Measurements from ENCODE around the gene TBC1D10A. TPM values are rescaled to one million over a fixed set of nuclear protein-coding genes. Genes with fewer than 3 reads are reported as not detected.

Gene TBC1D10A
- total and polyA plus RNA-seq, 2 experiments from 2014 or later, result 15.7 to 39.9 TPM

DNA sequence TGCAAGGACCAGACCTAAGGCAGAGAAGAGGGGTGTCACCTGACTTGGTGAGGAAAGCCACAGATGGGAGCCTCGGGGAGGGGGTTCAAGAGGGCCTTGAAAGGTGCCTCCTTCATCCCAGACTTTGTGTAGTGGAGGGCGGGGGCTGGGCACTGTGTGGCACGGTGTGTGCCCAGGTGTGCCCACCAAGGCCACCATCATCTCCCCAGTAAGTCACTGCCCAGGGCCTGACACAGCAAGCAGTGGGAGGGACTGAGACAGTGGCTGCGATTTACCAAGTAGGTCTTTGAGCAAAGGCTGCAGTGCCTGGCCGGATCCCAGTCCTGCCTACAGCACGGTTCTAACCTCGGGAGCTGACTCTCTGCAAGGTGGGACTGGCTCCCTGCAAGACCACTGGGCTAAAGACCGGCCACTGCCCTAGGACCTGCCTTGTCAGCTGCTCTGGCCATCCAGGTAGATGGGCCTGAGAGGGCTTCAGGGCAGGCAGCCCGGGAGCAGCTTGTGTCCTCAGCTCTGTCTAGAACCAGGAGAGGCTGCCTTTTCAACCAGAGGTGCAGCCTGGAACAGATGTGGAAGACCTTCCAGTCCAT lies 61.5 kb downstream of the TBC1D10A start:
- Histone ChIP-seq H3K4me3 (no peak overlapping the region), H3K27me3 (no peaks in the 10 kb centered on the region), H3K9me2 (replicated peaks; ENCODE audit: insufficient read depth) (no peaks in the 10 kb centered on the region), H3K27ac (no peak overlapping the region), H3K4me1 (ENCODE audit: insufficient read depth) (no peaks in the 10 kb centered on the region), H3K79me2 (no peaks in the 10 kb centered on the region), H3K4me2 (no peak overlapping the region), H2AFZ (no peak overlapping the region), H3K36me3 (replicated peaks; ENCODE audit: insufficient read depth, low read depth) (no peaks in the 10 kb centered on the region), H3K9me3 (ENCODE audit: low read depth) (no peaks in the 10 kb centered on the region), H4K20me1 (ENCODE audit: insufficient read depth, poor library complexity, severe bottlenecking) (no peaks in the 10 kb centered on the region)
- 92% methylated on average over 9 of the region's 9 CpGs for WGBS (ENCODE audit: low lambda C conversion rate, missing lambda C conversion rate)
- TF ChIP-seq, protein P1, sequence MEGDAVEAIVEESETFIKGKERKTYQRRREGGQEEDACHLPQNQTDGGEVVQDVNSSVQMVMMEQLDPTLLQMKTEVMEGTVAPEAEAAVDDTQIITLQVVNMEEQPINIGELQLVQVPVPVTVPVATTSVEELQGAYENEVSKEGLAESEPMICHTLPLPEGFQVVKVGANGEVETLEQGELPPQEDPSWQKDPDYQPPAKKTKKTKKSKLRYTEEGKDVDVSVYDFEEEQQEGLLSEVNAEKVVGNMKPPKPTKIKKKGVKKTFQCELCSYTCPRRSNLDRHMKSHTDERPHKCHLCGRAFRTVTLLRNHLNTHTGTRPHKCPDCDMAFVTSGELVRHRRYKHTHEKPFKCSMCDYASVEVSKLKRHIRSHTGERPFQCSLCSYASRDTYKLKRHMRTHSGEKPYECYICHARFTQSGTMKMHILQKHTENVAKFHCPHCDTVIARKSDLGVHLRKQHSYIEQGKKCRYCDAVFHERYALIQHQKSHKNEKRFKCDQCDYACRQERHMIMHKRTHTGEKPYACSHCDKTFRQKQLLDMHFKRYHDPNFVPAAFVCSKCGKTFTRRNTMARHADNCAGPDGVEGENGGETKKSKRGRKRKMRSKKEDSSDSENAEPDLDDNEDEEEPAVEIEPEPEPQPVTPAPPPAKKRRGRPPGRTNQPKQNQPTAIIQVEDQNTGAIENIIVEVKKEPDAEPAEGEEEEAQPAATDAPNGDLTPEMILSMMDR (IDR thresholded peaks at IDR 0.05; ENCODE audit: poor library complexity), result no peak
- TF ChIP-seq EZH2 (IDR thresholded peaks at IDR 0.05; ENCODE audit: borderline replicate concordance), result no peak
- TF ChIP-seq EZH2phosphoT487 (IDR thresholded peaks at IDR 0.05; ENCODE audit: low read depth, severe bottlenecking, unreplicated experiment), result no peak
- DNase-seq (ENCODE audit: low spot score), result no peak

DNA sequence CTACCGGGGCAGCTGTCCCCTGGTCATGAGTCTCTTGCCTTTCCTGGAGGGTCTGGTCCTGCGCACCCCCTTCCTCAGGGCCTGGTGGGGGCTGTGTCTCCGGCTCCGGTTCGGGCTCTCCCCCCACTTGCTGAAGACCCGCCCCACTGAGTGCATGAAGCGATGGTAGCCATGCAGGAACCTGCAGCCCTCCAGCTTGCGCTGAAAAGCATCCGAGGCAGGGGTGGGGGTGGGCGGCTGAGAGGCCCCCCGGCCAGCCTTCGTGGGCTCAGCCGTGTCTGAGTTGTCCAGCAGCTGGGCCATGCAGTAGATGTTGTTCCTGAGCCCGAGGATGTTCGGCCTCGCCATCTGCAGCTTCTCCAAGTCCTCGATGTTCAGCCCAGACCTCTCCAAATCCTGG lies 62.9 kb downstream of the TBC1D10A start:
- DNase-seq (ENCODE audit: low spot score), result no peak
- no peaks in the 10 kb centered on the region for H4K20me1 ChIP-seq (ENCODE audit: insufficient read depth, poor library complexity, severe bottlenecking)
- H3K9me3 ChIP-seq (ENCODE audit: low read depth), result no peaks in the 10 kb centered on the region
- H3K4me1 ChIP-seq (ENCODE audit: insufficient read depth), result no peaks in the 10 kb centered on the region
- H3K27ac ChIP-seq, result no peak overlapping the region
- H3K9me2 ChIP-seq (replicated peaks; ENCODE audit: insufficient read depth), result no peaks in the 10 kb centered on the region
- H2AFZ ChIP-seq, result no peak overlapping the region
- H3K79me2 ChIP-seq, result no peaks in the 10 kb centered on the region
- 92% methylated on average over 17 of the region's 17 CpGs for WGBS (ENCODE audit: low lambda C conversion rate, missing lambda C conversion rate)
- no peak overlapping the region for H3K4me2 ChIP-seq
- no peak overlapping the region for H3K4me3 ChIP-seq
- TF ChIP-seq EZH2phosphoT487 (IDR thresholded peaks at IDR 0.05; ENCODE audit: low read depth, severe bottlenecking, unreplicated experiment) (no peak), EZH2 (IDR thresholded peaks at IDR 0.05; ENCODE audit: borderline replicate concordance) (no peak)
- TF ChIP-seq, protein P1 (IDR thresholded peaks at IDR 0.05; ENCODE audit: poor library complexity), result no peak
- H3K36me3 ChIP-seq (replicated peaks; ENCODE audit: insufficient read depth, low read depth), result no peaks in the 10 kb centered on the region
- H3K27me3 ChIP-seq, result no peaks in the 10 kb centered on the region

DNA sequence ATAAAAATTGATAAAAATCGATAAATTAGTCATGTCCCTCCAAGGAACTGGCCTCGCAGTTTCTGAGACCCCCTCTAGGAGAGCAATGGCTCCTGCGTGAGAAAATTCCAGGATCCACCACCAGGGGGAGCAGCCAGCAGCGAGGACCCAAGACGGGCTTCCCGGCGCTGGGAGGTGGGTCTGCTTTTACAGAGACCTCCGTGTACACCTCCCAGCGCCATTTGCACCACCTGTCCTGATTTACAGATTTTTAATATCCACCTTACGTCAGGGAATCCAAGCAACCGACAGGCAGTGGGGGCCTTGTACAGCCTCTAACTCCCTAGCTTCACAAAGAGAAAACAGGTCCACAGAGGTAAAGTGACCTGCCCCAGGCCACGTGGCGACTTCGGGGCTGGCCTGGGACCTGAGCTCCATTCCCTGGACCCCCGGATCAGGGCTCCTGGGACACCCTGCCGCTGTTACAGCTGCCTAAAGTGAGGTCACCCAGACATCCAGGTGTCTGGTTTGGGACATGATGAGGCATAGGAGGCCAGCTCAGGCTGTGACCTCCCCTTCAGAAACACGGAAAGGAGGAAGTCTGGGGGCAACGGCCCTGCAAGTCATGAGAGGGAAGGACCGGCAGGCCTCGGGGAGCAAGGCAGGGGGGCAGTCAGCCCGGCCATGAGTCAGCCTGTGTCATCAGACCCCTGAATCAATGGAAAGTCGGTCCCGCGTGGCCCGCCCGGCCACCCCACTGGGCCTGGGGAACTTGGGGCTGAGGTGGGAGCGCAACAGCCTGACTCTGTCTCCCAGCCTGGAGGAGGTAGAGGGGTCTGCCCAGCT lies 63.6 kb downstream of the TBC1D10A start:
- DNase-seq (ENCODE audit: low spot score), result peak; percentile 83
- 46% methylated on average over 27 of the region's 27 CpGs for WGBS (ENCODE audit: low lambda C conversion rate, missing lambda C conversion rate)
- H3K9me3 ChIP-seq (ENCODE audit: low read depth), result no peaks in the 10 kb centered on the region
- no peak overlapping the region for H3K27ac ChIP-seq
- no peaks in the 10 kb centered on the region for H4K20me1 ChIP-seq (ENCODE audit: insufficient read depth, poor library complexity, severe bottlenecking)
- no peak for TF ChIP-seq EZH2 (IDR thresholded peaks at IDR 0.05; ENCODE audit: borderline replicate concordance)
- TF ChIP-seq, protein P1 (IDR thresholded peaks at IDR 0.05; ENCODE audit: poor library complexity), result peak; percentile 90
- peaks cover 4% of the 10 kb centered on the region for H3K4me1 ChIP-seq (ENCODE audit: insufficient read depth)
- no peaks in the 10 kb centered on the region for H3K36me3 ChIP-seq (replicated peaks; ENCODE audit: insufficient read depth, low read depth)
- H3K79me2 ChIP-seq, result no peaks in the 10 kb centered on the region
- H3K27me3 ChIP-seq, result no peaks in the 10 kb centered on the region
- no peak overlapping the region for H3K4me3 ChIP-seq
- H3K4me2 ChIP-seq, result peak overlapping the region; percentile 57
- H2AFZ ChIP-seq, result peak overlapping the region; percentile 3
- no peaks in the 10 kb centered on the region for H3K9me2 ChIP-seq (replicated peaks; ENCODE audit: insufficient read depth)
